K562 (cell line): ENCODE results near the gene NOP10. TPM values are rescaled to one million over a fixed set of nuclear protein-coding genes. Genes with fewer than 3 reads are reported as not detected.

ENCODE experiments used
- ARID1B ChIP-seq: fragments of 450-650 bp; IDR thresholded peaks from 2 replicates; pipeline ENCODE4 v1.6.1; 2016; ENCODE audit warnings: antibody characterized with exemption, mild to moderate bottlenecking, inconsistent platforms
- DIDO1 ChIP-seq: fragments of 450-650 bp; IDR thresholded peaks from 2 replicates; pipeline ENCODE4 v1.6.1; 2016; ENCODE audit warnings: low read depth, missing biosample characterization, missing genetic modification characterization
- ETV6 ChIP-seq, 3 experiments: fragments of 150-350 bp in 1 of 3; sonication (generic) in 1 of 3; formaldehyde crosslinking in 1 of 3; IDR thresholded peaks; 2 replicates each; pipeline versions ENCODE4 v1.6.1 to v1.8.0; 2014 to 2022; ENCODE audit warnings: borderline replicate concordance in 2 of 3, low read depth in 2 of 3, antibody characterized with exemption in 1 of 3, low read length in 1 of 3, mild to moderate bottlenecking in 1 of 3, missing genetic modification reagents in 1 of 3
- HEY1 ChIP-seq: fragments of 250-450 bp; sonication (Bioruptor Pico); IDR thresholded peaks from 2 replicates; pipeline ENCODE4 v1.5.0; 2020; ENCODE audit warnings: mild to moderate bottlenecking, moderate library complexity, borderline replicate concordance
- JUN ChIP-seq, 2 experiments: sonication (generic) in 1 of 2; formaldehyde crosslinking in 1 of 2; IDR thresholded peaks; 2 replicates each; pipeline versions ENCODE4 v1.6.1 to v1.8.0; 2012 to 2022; ENCODE audit warnings: borderline replicate concordance in 2 of 2, mild to moderate bottlenecking in 2 of 2, improper control_type of control experiment in 1 of 2, low read depth in 1 of 2, low read length in 1 of 2, missing genetic modification reagents in 1 of 2
- MIER1 ChIP-seq: fragments of 450-650 bp; IDR thresholded peaks from 2 replicates; pipeline ENCODE4 v1.6.1; 2016; ENCODE audit warnings: antibody characterized with exemption, mild to moderate bottlenecking, low read depth
- POLR2A ChIP-seq: fragments of 450-650 bp; conservative IDR thresholded peaks from 2 replicates; pipeline ENCODE4 v1.6.1; 2016
- POLR2AphosphoS5 ChIP-seq: IDR thresholded peaks from 2 replicates; pipeline ENCODE4 v1.6.1; 2011; ENCODE audit warnings: mild to moderate bottlenecking, low read depth, low read length, moderate library complexity; ENCODE audit not compliant: control insufficient read depth, insufficient read depth
- POLR2H ChIP-seq: IDR thresholded peaks from 2 replicates; pipeline ENCODE4 v1.6.1; 2016; ENCODE audit warnings: missing genetic modification characterization, low read depth, mild to moderate bottlenecking, control low read depth, missing compliant biosample characterization, moderate library complexity
- STAT5A ChIP-seq: IDR thresholded peaks from 2 replicates; pipeline ENCODE4 v1.6.1; 2012; ENCODE audit warnings: low read length, inconsistent platforms, borderline replicate concordance
- ZKSCAN1 ChIP-seq: fragments of 150-350 bp; IDR thresholded peaks from 2 replicates; pipeline ENCODE4 v1.6.1; 2016; ENCODE audit warnings: low read depth, low read length
- polyA plus RNA-seq, 8 experiments: library from polyadenylated mRNA; depleted of rRNA in 4 of 8; stranded (reverse) in 5 of 8; unstranded in 3 of 8; fragments of >200 nt; fragmentation: Nextera tagmentation in 2 of 8; fragmentation: Illumina TruSeq in 1 of 8; extraction: Ambion mirVana in 2 of 8; extraction: Trizol in 1 of 8; gene quantifications; 2 replicates each; pipeline versions ENCODE4 v1.2.1 to v1.2.3, GENCODE V29; 2011 to 2014; ENCODE audit warnings: inconsistent platforms in 1 of 8, missing spikeins in 1 of 8
- total RNA-seq, 7 experiments: library from RNA; depleted of rRNA in 6 of 7; stranded (reverse); fragments of >200 nt in 6 of 7; fragmentation: Illumina TruSeq in 2 of 7; extraction: Trizol in 2 of 7; gene quantifications; 2 replicates each; pipeline versions ENCODE4 v1.2.1 to v1.2.3, GENCODE V29; 2011 to 2021; ENCODE audit warnings: low replicate concordance in 1 of 7
- TF ChIP-seq, protein P1 (sequence below): sonication (generic); formaldehyde crosslinking; IDR thresholded peaks from 2 replicates; pipeline ENCODE4 v1.4.0; 2020; ENCODE audit warnings: mild to moderate bottlenecking, missing genetic modification reagents
- TF ChIP-seq, protein P2 (sequence below): fragments of 450-650 bp; IDR thresholded peaks from 2 replicates; pipeline ENCODE4 v1.6.1; 2014; ENCODE audit warnings: low read depth, mild to moderate bottlenecking, moderate library complexity, borderline replicate concordance
- TF ChIP-seq, protein P3 (sequence below): IDR thresholded peaks from 2 replicates; pipeline ENCODE4 v1.6.1; 2011; ENCODE audit warnings: borderline replicate concordance, low read depth, mild to moderate bottlenecking, moderate library complexity, low read length; ENCODE audit not compliant: insufficient read depth, poor library complexity, severe bottlenecking
- TF ChIP-seq, protein P4 (sequence below): sonication (generic); formaldehyde crosslinking; IDR thresholded peaks from 2 replicates; pipeline ENCODE4 v1.8.1; 2023; ENCODE audit warnings: mild to moderate bottlenecking, missing genetic modification reagents, moderate library complexity
- TF ChIP-seq, protein P5 (sequence below): sonication (generic); formaldehyde crosslinking; IDR thresholded peaks from 2 replicates; pipeline ENCODE4 v1.8.1; 2022; ENCODE audit warnings: missing genetic modification reagents

Gene NOP10
- total and polyA plus RNA-seq, 9 of the 15 experiments (the other 6 are each of a cell fraction or from before 2014, with no cell fraction given) = 250 to 1,663 (median 449) TPM

DNA sequence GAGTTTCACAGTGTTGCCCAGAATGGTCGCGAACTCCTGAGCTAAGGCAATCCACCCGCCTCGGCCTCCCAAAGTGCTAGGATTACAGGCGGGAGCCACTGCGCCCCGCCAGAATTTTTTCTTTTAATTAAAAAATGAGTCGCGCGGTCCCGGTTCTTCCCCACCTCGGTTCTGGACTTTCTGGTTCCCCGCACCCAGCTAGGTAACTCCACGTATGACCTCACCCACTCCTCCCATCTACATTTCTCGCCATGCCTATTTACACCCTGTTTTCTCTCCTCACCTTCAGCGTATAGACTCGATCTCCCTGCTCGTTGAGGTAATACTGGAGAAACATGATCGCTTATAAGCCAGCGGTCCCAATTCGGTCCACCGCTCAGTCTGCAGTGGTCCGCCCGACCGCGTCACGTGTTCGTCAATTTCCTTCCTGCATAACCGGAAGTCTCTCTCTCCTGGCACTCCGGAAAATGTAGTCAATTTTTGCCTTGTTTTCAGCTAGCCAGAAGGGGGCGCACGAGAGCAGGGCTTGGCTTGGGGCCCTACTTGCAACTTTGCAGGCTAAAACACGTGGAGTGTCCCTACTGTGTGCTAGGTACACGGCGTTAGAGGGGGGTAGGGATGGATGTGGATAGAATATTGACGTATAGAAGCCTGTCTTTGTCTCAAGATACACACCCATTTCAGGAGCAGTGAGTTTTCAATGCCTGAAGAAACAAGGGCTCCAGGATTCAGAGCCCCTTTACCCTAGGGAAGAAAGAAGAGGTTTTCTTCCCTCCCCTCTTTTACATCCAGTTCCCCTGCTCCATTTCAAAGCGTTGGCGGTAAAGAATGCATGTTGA, at the start of gene NOP10, which contains the start of gene NUTM1 (continued):
- TF ChIP-seq, protein P1, sequence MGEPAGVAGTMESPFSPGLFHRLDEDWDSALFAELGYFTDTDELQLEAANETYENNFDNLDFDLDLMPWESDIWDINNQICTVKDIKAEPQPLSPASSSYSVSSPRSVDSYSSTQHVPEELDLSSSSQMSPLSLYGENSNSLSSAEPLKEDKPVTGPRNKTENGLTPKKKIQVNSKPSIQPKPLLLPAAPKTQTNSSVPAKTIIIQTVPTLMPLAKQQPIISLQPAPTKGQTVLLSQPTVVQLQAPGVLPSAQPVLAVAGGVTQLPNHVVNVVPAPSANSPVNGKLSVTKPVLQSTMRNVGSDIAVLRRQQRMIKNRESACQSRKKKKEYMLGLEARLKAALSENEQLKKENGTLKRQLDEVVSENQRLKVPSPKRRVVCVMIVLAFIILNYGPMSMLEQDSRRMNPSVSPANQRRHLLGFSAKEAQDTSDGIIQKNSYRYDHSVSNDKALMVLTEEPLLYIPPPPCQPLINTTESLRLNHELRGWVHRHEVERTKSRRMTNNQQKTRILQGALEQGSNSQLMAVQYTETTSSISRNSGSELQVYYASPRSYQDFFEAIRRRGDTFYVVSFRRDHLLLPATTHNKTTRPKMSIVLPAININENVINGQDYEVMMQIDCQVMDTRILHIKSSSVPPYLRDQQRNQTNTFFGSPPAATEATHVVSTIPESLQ (CRISPR knock-in tag) = 0 out of 2 replicates have a peak, but pooled peaks have one; percentile 55
- TF ChIP-seq, protein P2, sequence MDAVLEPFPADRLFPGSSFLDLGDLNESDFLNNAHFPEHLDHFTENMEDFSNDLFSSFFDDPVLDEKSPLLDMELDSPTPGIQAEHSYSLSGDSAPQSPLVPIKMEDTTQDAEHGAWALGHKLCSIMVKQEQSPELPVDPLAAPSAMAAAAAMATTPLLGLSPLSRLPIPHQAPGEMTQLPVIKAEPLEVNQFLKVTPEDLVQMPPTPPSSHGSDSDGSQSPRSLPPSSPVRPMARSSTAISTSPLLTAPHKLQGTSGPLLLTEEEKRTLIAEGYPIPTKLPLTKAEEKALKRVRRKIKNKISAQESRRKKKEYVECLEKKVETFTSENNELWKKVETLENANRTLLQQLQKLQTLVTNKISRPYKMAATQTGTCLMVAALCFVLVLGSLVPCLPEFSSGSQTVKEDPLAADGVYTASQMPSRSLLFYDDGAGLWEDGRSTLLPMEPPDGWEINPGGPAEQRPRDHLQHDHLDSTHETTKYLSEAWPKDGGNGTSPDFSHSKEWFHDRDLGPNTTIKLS = peak; percentile 81; the same call in 1 of the 2 replicates
- TF ChIP-seq POLR2H (tag) = peak; percentile 88
- TF ChIP-seq HEY1 (CRISPR knock-in tag) = no peak
- peak; percentile 48 for TF ChIP-seq ARID1B
- TF ChIP-seq, protein P3, sequence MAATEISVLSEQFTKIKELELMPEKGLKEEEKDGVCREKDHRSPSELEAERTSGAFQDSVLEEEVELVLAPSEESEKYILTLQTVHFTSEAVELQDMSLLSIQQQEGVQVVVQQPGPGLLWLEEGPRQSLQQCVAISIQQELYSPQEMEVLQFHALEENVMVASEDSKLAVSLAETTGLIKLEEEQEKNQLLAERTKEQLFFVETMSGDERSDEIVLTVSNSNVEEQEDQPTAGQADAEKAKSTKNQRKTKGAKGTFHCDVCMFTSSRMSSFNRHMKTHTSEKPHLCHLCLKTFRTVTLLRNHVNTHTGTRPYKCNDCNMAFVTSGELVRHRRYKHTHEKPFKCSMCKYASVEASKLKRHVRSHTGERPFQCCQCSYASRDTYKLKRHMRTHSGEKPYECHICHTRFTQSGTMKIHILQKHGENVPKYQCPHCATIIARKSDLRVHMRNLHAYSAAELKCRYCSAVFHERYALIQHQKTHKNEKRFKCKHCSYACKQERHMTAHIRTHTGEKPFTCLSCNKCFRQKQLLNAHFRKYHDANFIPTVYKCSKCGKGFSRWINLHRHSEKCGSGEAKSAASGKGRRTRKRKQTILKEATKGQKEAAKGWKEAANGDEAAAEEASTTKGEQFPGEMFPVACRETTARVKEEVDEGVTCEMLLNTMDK = peak; percentile 43
- TF ChIP-seq, protein P4, sequence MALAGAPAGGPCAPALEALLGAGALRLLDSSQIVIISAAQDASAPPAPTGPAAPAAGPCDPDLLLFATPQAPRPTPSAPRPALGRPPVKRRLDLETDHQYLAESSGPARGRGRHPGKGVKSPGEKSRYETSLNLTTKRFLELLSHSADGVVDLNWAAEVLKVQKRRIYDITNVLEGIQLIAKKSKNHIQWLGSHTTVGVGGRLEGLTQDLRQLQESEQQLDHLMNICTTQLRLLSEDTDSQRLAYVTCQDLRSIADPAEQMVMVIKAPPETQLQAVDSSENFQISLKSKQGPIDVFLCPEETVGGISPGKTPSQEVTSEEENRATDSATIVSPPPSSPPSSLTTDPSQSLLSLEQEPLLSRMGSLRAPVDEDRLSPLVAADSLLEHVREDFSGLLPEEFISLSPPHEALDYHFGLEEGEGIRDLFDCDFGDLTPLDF (CRISPR knock-in tag) = no peak
- TF ChIP-seq MIER1 = no peak
- TF ChIP-seq POLR2A = peak; percentile 98
- TF ChIP-seq JUN (IDR thresholded peaks at IDR 0.05; ENCODE audit: borderline replicate concordance, low read depth, low read length) = peak; percentile 79; the same call in 1 of the 2 replicates
- TF ChIP-seq JUN (CRISPR knock-in tag; IDR thresholded peaks at IDR 0.05; ENCODE audit: borderline replicate concordance) = peak; percentile 58; the same call in 1 of the 2 replicates
- peak; percentile 100 for TF ChIP-seq ZKSCAN1
- peak; percentile 76 for TF ChIP-seq DIDO1 (tag)
- TF ChIP-seq STAT5A = no peak
- TF ChIP-seq ETV6 (IDR thresholded peaks at IDR 0.05; ENCODE audit: borderline replicate concordance in 1 of 2, low read depth in 2 of 2, low read length in 1 of 2) = peak; percentile 90 to 98
- no peak for TF ChIP-seq ETV6 (CRISPR knock-in tag; IDR thresholded peaks at IDR 0.05; ENCODE audit: borderline replicate concordance)
- TF ChIP-seq, protein P5, sequence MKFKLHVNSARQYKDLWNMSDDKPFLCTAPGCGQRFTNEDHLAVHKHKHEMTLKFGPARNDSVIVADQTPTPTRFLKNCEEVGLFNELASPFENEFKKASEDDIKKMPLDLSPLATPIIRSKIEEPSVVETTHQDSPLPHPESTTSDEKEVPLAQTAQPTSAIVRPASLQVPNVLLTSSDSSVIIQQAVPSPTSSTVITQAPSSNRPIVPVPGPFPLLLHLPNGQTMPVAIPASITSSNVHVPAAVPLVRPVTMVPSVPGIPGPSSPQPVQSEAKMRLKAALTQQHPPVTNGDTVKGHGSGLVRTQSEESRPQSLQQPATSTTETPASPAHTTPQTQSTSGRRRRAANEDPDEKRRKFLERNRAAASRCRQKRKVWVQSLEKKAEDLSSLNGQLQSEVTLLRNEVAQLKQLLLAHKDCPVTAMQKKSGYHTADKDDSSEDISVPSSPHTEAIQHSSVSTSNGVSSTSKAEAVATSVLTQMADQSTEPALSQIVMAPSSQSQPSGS = no peak
- peak; percentile 84 for TF ChIP-seq POLR2AphosphoS5
